ENCODE data around the gene NDUFAF7.
"Not testable (repeated sequence)": the region's sequence is repeated elsewhere in the genome, so short reads cannot be mapped to it uniquely, and the experiment has no call there.

Gene NDUFAF7

DNA sequence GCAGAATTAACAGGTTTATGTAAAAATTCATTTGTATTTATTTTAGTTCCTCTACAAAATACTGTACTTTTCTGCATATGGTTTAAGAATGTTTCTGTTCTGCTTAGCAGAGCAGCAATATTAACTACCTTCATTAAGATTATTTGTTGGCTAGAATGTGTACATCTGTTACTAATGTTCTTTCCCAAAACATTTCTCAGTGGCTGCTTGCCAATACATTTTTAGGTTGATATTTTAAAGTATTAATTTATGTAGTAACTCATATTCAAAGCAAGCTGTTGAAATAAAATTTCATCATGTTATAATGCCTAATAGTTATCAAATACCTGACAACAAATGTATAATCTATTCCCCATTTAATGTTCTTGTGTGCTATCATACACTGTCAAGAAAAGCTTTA, 52.9 kb downstream of the NDUFAF7 start:
- DNase-seq, result no peak

DNA sequence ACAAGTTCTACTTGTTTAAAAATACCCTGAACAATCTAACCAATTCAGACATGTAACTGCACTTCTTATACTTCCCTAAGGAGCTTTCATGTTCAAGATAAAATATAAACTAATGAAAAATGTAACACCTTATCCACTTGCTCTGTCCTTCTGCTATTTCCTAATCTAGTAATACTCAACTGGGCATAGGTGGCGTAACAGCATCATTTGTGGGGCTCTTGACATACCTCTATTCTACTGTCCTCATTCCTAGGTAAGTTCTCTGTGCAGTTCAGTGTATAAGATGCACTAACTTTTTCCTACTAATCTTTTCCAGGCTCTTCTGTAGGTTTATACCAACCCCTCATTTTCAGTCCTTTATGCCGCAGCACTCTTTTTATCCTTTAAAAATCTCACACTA, 56.5 kb downstream of the NDUFAF7 start:
- DNase-seq, result no peak

DNA sequence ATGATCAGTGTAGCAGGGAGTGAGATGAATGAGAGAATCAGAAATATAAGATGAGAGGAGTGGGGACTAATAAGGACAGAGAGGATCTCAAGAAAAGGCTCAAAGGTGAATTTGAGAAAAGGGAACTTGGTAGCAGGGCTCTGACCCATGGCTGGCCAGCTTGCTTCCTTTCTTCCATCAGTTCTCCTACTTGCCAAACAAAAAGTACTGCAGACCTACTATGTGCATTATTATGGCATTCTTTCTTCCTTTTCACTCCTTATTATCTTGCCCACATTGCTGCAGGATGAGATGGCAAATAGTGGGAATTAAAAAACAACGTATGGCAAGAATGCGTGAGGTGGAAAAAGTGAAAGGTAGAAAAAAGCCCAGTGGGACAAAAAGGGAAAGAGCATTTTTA, 60.2 kb downstream of the NDUFAF7 start:
- DNase-seq, result no peak

DNA sequence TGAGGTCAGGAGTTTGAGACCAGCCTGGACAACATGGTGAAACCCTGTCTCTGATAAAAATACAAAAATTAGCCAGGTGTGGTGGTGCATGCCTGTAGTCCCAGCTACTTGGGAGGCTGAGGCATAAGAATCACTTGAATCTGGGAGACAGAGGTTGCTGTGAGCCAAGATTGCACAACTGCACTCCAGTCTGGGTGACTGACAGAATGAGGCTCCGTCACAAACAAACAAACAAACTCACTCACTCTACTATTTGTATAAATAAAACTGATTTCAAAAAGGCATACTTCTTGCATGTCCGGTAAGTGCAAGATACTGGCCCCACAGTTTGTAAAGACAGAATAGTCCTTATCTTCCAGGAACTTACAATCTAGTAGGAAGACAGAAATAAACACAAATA, 63.4 kb downstream of the NDUFAF7 start:
- DNase-seq, result not testable (repeated sequence)

DNA sequence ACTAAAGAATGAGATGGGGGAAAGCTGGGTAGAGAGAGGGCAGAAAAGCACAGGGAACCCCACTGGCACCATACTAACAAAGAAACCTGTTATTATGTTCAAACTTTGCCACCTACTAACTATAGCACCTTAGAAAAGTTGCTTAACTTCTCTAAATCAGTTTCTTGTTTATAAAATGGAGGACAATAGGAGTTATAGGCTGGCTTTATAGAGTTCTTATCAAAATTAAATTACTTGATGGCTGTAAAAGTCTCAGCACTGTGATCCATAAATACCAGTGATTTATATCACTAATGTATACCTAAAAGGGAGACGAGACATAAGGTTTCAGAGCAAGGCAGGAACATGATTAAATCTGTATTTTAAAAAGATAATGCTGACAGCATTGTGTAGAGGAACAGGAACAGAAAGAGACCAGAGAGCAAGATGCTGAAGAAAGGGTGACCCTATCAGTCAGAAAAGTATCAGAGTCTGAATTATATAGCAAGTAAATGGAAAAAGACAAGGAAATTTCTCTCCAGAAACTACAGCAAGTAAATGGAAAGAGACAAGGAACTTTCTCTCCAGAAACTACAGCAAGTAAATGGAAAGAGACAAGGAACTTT, 64.1 kb downstream of the NDUFAF7 start:
- DNase-seq, result no peak

DNA sequence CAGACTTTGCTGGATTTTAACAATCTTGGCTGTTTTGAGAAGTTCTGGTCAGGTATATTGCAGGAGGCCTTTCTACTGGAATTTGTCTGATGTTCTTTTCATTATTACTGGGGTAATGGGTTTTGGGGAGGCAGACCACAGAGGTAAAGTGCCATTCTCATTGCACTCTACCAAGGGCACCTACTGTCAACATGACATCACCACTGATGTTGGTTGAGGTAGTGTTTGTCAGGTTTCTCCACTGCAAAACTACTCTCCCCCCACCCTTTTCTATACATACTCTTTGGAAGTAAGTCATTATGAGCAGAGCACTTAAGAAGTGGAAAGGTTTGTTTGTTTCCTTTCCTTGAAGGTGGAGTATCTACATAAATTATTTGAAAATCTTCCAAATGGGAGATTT, 66.2 kb downstream of the NDUFAF7 start:
- DNase-seq, result no peak
